ENCODE data around the gene ACOXL.

GRCh38 chr2:111142101-111142500 is 409.7 kb downstream of the ACOXL start:
- TF ChIP-seq CTCF (IDR thresholded peaks at IDR 0.05): no peak
- TF ChIP-seq POLR2A (IDR thresholded peaks at IDR 0.05): no peak
- no peak for TF ChIP-seq POLR2AphosphoS5 (IDR thresholded peaks at IDR 0.05)

Measured in transverse colon (tissue), 4 donors.